ENCODE results near the gene KCNK4. TPM values are rescaled to one million over a fixed set of nuclear protein-coding genes. Genes with fewer than 3 reads are reported as not detected.

KCNK4 gene
- total RNA-seq, 3 donors from 2014 or later, result not detected

DNA sequence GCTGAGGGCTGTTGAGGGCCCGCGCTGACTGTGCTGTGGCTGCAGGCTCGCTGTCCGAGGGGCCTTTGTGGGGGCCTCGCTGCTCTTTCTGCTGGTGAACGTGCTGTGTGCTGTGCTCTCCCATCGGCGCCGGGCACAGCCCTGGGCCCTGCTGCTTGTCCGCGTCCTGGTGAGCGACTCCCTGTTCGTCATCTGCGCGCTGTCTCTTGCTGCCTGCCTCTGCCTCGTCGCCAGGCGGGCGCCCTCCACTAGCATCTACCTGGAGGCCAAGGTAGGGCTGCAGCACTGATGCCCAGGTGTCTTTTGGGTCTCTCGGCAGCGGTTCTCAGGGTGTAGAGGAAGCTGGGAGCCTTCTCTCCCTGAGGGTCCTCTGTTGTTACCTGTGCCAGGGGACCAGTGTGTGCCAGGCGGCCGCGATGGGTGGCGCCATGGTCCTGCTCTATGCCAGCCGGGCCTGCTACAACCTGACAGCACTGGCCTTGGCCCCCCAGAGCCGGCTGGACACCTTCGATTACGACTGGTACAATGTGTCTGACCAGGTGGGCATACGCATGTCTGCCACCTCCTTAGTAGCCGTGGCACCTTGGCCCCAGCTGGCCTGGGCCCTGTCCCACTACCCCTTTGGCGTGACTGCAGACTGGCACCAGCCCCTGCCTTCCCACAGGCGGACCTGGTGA is 3.3 kb upstream of the KCNK4 start:
- no peaks in the 10 kb centered on the region for H3K9me3 ChIP-seq
- no peak overlapping the region for H3K4me3 ChIP-seq
- DNase-seq (no peak), ATAC-seq (no peak)
- intact Hi-C loops (cut with DNase I, micrococcal nuclease), result no loop called here
- H3K4me1 ChIP-seq (ENCODE audit: low read depth), result peaks cover 35% of the 10 kb centered on the region
- TF ChIP-seq, protein P1, sequence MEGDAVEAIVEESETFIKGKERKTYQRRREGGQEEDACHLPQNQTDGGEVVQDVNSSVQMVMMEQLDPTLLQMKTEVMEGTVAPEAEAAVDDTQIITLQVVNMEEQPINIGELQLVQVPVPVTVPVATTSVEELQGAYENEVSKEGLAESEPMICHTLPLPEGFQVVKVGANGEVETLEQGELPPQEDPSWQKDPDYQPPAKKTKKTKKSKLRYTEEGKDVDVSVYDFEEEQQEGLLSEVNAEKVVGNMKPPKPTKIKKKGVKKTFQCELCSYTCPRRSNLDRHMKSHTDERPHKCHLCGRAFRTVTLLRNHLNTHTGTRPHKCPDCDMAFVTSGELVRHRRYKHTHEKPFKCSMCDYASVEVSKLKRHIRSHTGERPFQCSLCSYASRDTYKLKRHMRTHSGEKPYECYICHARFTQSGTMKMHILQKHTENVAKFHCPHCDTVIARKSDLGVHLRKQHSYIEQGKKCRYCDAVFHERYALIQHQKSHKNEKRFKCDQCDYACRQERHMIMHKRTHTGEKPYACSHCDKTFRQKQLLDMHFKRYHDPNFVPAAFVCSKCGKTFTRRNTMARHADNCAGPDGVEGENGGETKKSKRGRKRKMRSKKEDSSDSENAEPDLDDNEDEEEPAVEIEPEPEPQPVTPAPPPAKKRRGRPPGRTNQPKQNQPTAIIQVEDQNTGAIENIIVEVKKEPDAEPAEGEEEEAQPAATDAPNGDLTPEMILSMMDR (IDR thresholded peaks at IDR 0.05), result no peak
- H3K36me3 ChIP-seq (ENCODE audit: low read depth), result no peaks in the 10 kb centered on the region

- TF ChIP-seq, protein P1 (IDR thresholded peaks at IDR 0.05), result no peak
- no peaks in the 10 kb centered on the region for H3K9me3 ChIP-seq
- ATAC-seq, result no peak
Observed at GRCh38 chr11:64288353-64288750, 2.8 kb upstream of the KCNK4 start.

GRCh38 chr11:64289002-64289564 is 2.0 kb upstream of the KCNK4 start:
- DNase-seq, result no peak
- intact Hi-C loops (cut with DNase I, micrococcal nuclease), result no loop called here
- ATAC-seq, result no peak
- H3K4me1 ChIP-seq (ENCODE audit: low read depth), result peaks cover 22% of the 10 kb centered on the region
- TF ChIP-seq, protein P1 (IDR thresholded peaks at IDR 0.05), result no peak
- H3K36me3 ChIP-seq (ENCODE audit: low read depth), result no peaks in the 10 kb centered on the region
- H3K9me3 ChIP-seq, result no peaks in the 10 kb centered on the region
- H3K4me3 ChIP-seq, result no peak overlapping the region

More at GRCh38 chr11:64288353-64288750, 2.8 kb upstream of the KCNK4 start:
- H3K36me3 ChIP-seq (ENCODE audit: low read depth), result no peaks in the 10 kb centered on the region
- intact Hi-C loops (cut with DNase I, micrococcal nuclease), result no loop called here
- no peak overlapping the region for H3K4me3 ChIP-seq
- DNase-seq, result no peak
- H3K4me1 ChIP-seq (ENCODE audit: low read depth), result peaks cover 30% of the 10 kb centered on the region

DNA sequence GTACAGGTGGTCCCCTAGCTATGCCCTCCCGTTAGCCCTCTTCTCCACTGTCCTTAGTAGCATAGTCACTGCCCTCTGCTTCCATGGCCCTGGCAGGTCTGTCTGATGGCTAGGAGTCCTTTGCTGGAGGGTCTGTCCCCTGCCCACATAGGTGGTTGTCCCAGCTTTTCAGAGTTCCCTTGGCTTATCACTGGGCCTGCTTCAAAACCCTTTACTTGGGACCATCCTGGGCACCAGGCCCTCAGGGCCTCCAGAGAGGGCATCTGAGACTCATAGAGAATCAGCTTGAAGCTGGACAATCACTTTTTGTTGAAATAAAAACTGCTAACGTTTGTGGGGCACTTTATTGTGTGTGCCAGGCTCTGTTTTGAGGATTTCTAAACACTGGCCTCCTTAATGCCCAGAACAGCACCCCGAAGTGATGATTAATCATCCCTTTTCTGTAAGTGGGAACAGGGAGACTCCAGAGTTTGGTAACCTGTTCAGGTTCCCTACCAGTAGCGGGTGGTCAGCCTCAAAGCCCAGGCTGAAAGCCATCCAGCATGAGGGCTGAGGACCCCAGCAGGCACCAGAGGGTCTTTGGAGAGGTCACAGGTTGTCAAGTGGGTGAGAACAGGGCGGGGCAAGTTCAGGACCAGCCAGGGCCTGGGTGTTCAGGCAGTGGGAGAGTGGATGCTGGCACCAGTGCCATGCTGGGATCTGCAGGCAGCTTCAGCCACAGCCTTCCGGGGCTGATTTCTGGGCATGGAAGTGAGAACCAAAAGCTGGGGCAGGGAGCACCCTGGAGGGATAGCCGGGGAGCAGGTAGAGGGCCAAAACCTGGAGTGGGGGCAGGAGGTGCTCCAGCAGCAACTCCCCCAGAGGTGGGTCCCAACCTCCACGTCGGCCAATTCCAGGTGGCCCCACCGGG is 495 bp upstream of the KCNK4 start:
- ATAC-seq (no peak), DNase-seq (no peak)
- Histone ChIP-seq H3K4me3 (no peak overlapping the region), H3K4me1 (ENCODE audit: low read depth) (peaks cover 22% of the 10 kb centered on the region), H3K36me3 (ENCODE audit: low read depth) (no peaks in the 10 kb centered on the region), H3K9me3 (no peaks in the 10 kb centered on the region)
- intact Hi-C loops (cut with DNase I, micrococcal nuclease), result no loop called here
- TF ChIP-seq, protein P1 (IDR thresholded peaks at IDR 0.05), result no peak

- no peaks in the 10 kb centered on the region for H3K36me3 ChIP-seq (ENCODE audit: low read depth)
- H3K4me3 ChIP-seq, result no peak overlapping the region
- H3K4me1 ChIP-seq (ENCODE audit: low read depth), result peaks cover 13% of the 10 kb centered on the region
- no peaks in the 10 kb centered on the region for H3K9me3 ChIP-seq
- intact Hi-C loops (cut with DNase I, micrococcal nuclease), result no loop called here
- peak; percentile 22 for ATAC-seq
- DNase-seq, result no peak
- TF ChIP-seq, protein P1 (IDR thresholded peaks at IDR 0.05), result no peak
Observed at GRCh38 chr11:64291752-64292459, 804 bp downstream of the KCNK4 start.
